SK-N-SH (cell line): ENCODE results near the gene CACNA2D3. TPM values are rescaled to one million over a fixed set of nuclear protein-coding genes. Genes with fewer than 3 reads are reported as not detected.

Experiments used
- CTCF ChIA-PET: fragments of 300-600, 350-600 bp; formaldehyde crosslinking; extraction: SDS; loops from one replicate; lab custom pipeline; 2021; lab: Yijun Ruan, JAX
- POLR2A ChIA-PET: fragments of 350-600 bp; sonication (Branson Sonifier 250); formaldehyde crosslinking; extraction: SDS; loops from one replicate; lab custom pipeline; 2020; ENCODE audit warnings: antibody characterized with exemption, inconsistent platforms; lab: Yijun Ruan, JAX
- DNase-seq: peaks from one replicate; pipeline ENCODE4 v3.0.0; 2012
- H2AFZ ChIP-seq: fragments of 200-600 bp; sonication (generic); 2 replicates; pipeline ENCODE4 v1.8.1; 2016; ENCODE audit warnings: antibody characterized with exemption, mild to moderate bottlenecking, low read depth
- H3F3A ChIP-seq: fragments of 200-600 bp; sonication (generic); replicated peaks from 2 replicates; pipeline ENCODE3; 2016; ENCODE audit warnings: antibody characterized with exemption, mild to moderate bottlenecking; ENCODE audit not compliant: insufficient read depth
- H3K27ac ChIP-seq, 2 experiments: fragments of 200-500 bp in 1 of 2; fragments of 200-600 bp in 1 of 2; sonication (Bioruptor generic) in 1 of 2; sonication (generic), shearing (Covaris generic) in 1 of 2; 2 replicates each; pipeline versions ENCODE4 v1.5.1 to v1.6.1; 2014 to 2016; ENCODE audit warnings: low read depth in 2 of 2, inconsistent platforms in 1 of 2, low read length in 1 of 2, mild to moderate bottlenecking in 1 of 2, mixed read lengths in 1 of 2
- H3K27me3 ChIP-seq: fragments of 200-600 bp; sonication (generic), shearing (Covaris generic); 2 replicates; pipeline ENCODE4 v1.6.1; 2016; ENCODE audit warnings: mixed run types; ENCODE audit not compliant: insufficient read depth
- H3K36me3 ChIP-seq, 2 experiments: fragments of 200-500 bp in 1 of 2; fragments of 200-600 bp in 1 of 2; sonication (Bioruptor generic) in 1 of 2; sonication (generic) in 1 of 2; replicated peaks in 1 of 2; 2 replicates each; pipeline versions ENCODE3 to v1.5.1; 2014 to 2016; ENCODE audit warnings: low read length in 1 of 2, mild to moderate bottlenecking in 1 of 2; ENCODE audit not compliant: insufficient read depth in 2 of 2, control insufficient read depth in 1 of 2
- H3K4me1 ChIP-seq, 2 experiments: fragments of 200-500 bp in 1 of 2; fragments of 200-600 bp in 1 of 2; sonication (Bioruptor generic) in 1 of 2; sonication (generic), shearing (Covaris generic) in 1 of 2; 2 replicates each; pipeline versions ENCODE4 v1.5.1 to v1.6.1; 2014 to 2016; ENCODE audit warnings: low read depth in 1 of 2, low read length in 1 of 2, mixed run types in 1 of 2; ENCODE audit not compliant: insufficient read depth in 2 of 2, control insufficient read depth in 1 of 2
- H3K4me2 ChIP-seq: fragments of 200-600 bp; sonication (generic), shearing (Covaris generic); 2 replicates; pipeline ENCODE4 v1.6.1; 2017; ENCODE audit warnings: mixed run types
- H3K4me3 ChIP-seq, 2 experiments: fragments of 200-500 bp in 1 of 2; fragments of 200-600 bp in 1 of 2; sonication (Bioruptor generic) in 1 of 2; sonication (generic), shearing (Covaris generic) in 1 of 2; 2 replicates each; pipeline versions ENCODE4 v1.5.1 to v1.8.1; 2014 to 2016; ENCODE audit warnings: low read depth in 2 of 2, inconsistent platforms in 1 of 2, low read length in 1 of 2, mild to moderate bottlenecking in 1 of 2, mixed read lengths in 1 of 2, moderate library complexity in 1 of 2
- H3K79me2 ChIP-seq: fragments of 200-600 bp; sonication (generic); 2 replicates; pipeline ENCODE4 v1.8.1; 2017; ENCODE audit warnings: mild to moderate bottlenecking; ENCODE audit not compliant: insufficient read depth
- H3K9ac ChIP-seq: fragments of 200-600 bp; sonication (generic); 2 replicates; pipeline ENCODE4 v1.6.1; 2017; ENCODE audit warnings: mixed run types
- H3K9me2 ChIP-seq: fragments of 200-600 bp; sonication (generic); 2 replicates; pipeline ENCODE4 v1.6.1; 2017; ENCODE audit warnings: mixed run types
- H3K9me3 ChIP-seq: fragments of 200-600 bp; sonication (generic); 2 replicates; pipeline ENCODE4 v1.6.1; 2017; ENCODE audit warnings: mixed run types, mild to moderate bottlenecking, moderate library complexity
- H4K20me1 ChIP-seq: fragments of 200-600 bp; sonication (generic); 2 replicates; pipeline ENCODE4 v1.6.1; 2017; ENCODE audit warnings: mild to moderate bottlenecking, mixed run types; ENCODE audit not compliant: insufficient read depth
- CTCF ChIP-seq: fragments of 200-600 bp; sonication (generic); IDR thresholded peaks from 2 replicates; pipeline ENCODE4 v1.6.1; 2017; ENCODE audit warnings: antibody characterized with exemption, mild to moderate bottlenecking, moderate library complexity
- ELF1 ChIP-seq: IDR thresholded peaks from 2 replicates; pipeline ENCODE4 v1.4.0; 2012
- EP300 ChIP-seq, 2 experiments: IDR thresholded peaks; 2 replicates each; pipeline versions ENCODE4 v1.4.0 to v1.6.1; 2012; ENCODE audit warnings: borderline replicate concordance in 1 of 2, low read depth in 1 of 2, low read length in 1 of 2
- FOXJ3 ChIP-seq: sonication (generic); formaldehyde crosslinking; IDR thresholded peaks from 2 replicates; pipeline ENCODE4 v1.5.1; 2020; ENCODE audit warnings: mild to moderate bottlenecking, missing genetic modification reagents
- FOXM1 ChIP-seq: IDR thresholded peaks from 2 replicates; pipeline ENCODE4 v1.4.0; 2012; ENCODE audit warnings: low read depth, mild to moderate bottlenecking
- IRF3 ChIP-seq: fragments of 150-350 bp; IDR thresholded peaks from 2 replicates; pipeline ENCODE4 v1.6.1; 2016; ENCODE audit warnings: mild to moderate bottlenecking, low read depth, low read length
- MAX ChIP-seq: IDR thresholded peaks from 2 replicates; pipeline ENCODE4 v1.4.0; 2012; ENCODE audit warnings: low read depth
- MEF2A ChIP-seq: IDR thresholded peaks from 2 replicates; pipeline ENCODE4 v1.4.0; 2012; ENCODE audit warnings: low read depth, borderline replicate concordance
- MXI1 ChIP-seq: IDR thresholded peaks from 2 replicates; pipeline ENCODE4 v1.6.1; 2012; ENCODE audit warnings: mild to moderate bottlenecking, low read depth, low read length, improper control_type of control experiment
- NFIC ChIP-seq: IDR thresholded peaks from 2 replicates; pipeline ENCODE4 v1.4.0; 2012; ENCODE audit warnings: borderline replicate concordance
- NRF1 ChIP-seq: IDR thresholded peaks from 2 replicates; pipeline ENCODE4 v1.6.1; 2012; ENCODE audit warnings: low read depth, mild to moderate bottlenecking, low read length
- POLR2AphosphoS5 ChIP-seq: IDR thresholded peaks from 2 replicates; pipeline ENCODE4 v1.6.1; 2012; ENCODE audit warnings: low read depth, low read length
- RAD21 ChIP-seq: IDR thresholded peaks from 2 replicates; pipeline ENCODE4 v1.6.1; 2012; ENCODE audit warnings: mild to moderate bottlenecking, low read length
- REST ChIP-seq: IDR thresholded peaks from 2 replicates; pipeline ENCODE4 v1.6.1; 2012; ENCODE audit warnings: mild to moderate bottlenecking, low read depth, low read length, moderate library complexity
- RFX5 ChIP-seq: IDR thresholded peaks from 2 replicates; pipeline ENCODE4 v1.6.1; 2012; ENCODE audit warnings: mild to moderate bottlenecking, improper control_type of control experiment, low read length
- SMC3 ChIP-seq: IDR thresholded peaks from 2 replicates; pipeline ENCODE4 v1.6.1; 2012; ENCODE audit warnings: low read depth, low read length, improper control_type of control experiment
- TAF1 ChIP-seq: IDR thresholded peaks from 2 replicates; pipeline ENCODE4 v1.6.1; 2012; ENCODE audit warnings: low read depth, mild to moderate bottlenecking, low read length, moderate library complexity, borderline replicate concordance
- TEAD4 ChIP-seq: IDR thresholded peaks from 2 replicates; pipeline ENCODE4 v1.4.0; 2012; ENCODE audit warnings: mild to moderate bottlenecking, borderline replicate concordance; ENCODE audit not compliant: insufficient read depth
- USF1 ChIP-seq: IDR thresholded peaks from 2 replicates; pipeline ENCODE4 v1.4.0; 2012; ENCODE audit warnings: low read depth, borderline replicate concordance
- WGBS: methylation state at CpG from one replicate; pipeline ENCODE4 v1.1.6; 2017; ENCODE audit warnings: low lambda C conversion rate; 5-methylcytosine and 5-hydroxymethylcytosine counted together
- polyA plus RNA-seq, 3 experiments: library from polyadenylated mRNA; depleted of rRNA; stranded (reverse); fragments of >200 nt; gene quantifications; 2 replicates each; pipeline ENCODE4 v1.2.3, GENCODE V29; 2012

CACNA2D3 gene
- polyA plus RNA-seq, 1 of the 3 experiments (the other 2 are of a cell fraction) = 0.15 TPM

- DNase-seq = no peak
- ChIA-PET CTCF (no interaction called here), POLR2A (no interaction called here)
- Histone ChIP-seq H3K9ac (no peak overlapping the region), H3F3A (no peaks in the 10 kb centered on the region), H4K20me1 (no peaks in the 10 kb centered on the region), H3K4me1 (no peaks in the 10 kb centered on the region), H3K4me2 (no peak overlapping the region), H3K9me3 (no peaks in the 10 kb centered on the region), H3K36me3 (no peaks in the 10 kb centered on the region), H3K27ac (no peak overlapping the region), H3K4me3 (no peak overlapping the region), H3K27me3 (no peaks in the 10 kb centered on the region), H2AFZ (no peak overlapping the region), H3K9me2 (no peaks in the 10 kb centered on the region), H3K79me2 (no peaks in the 10 kb centered on the region)
- TF ChIP-seq SMC3 (no peak), NRF1 (no peak), POLR2AphosphoS5 (no peak), RFX5 (no peak), FOXM1 (no peak), FOXJ3 (no peak), REST (no peak), MXI1 (no peak), TAF1 (no peak), RAD21 (no peak), EP300 (IDR thresholded peaks at IDR 0.05; ENCODE audit: borderline replicate concordance in 1 of 2, low read depth in 1 of 2, low read length in 1 of 2) (no peak), IRF3 (no peak), MAX (no peak), TEAD4 (no peak), USF1 (no peak), CTCF (no peak), ELF1 (no peak), NFIC (no peak), MEF2A (no peak)
- WGBS = 25% methylated on average over 5 of the region's 5 CpGs
These were observed 233.4 kb downstream of the CACNA2D3 start for GRCh38 chr3:54355800-54356199.
